Upper lobe of left lung (tissue), 4 donors: ENCODE measurements around the gene USB1.

Source experiments
- EP300 ChIP-seq, 4 donors: sonication (generic); formaldehyde crosslinking; IDR thresholded peaks; one replicate each; pipeline ENCODE4 v1.5.1; 2017; ENCODE audit warnings: antibody characterized with exemption in 4 of 4, control low read depth in 2 of 4
- POLR2A ChIP-seq, 4 donors: fragments of 450-650 bp; IDR thresholded peaks; one replicate each; pipeline ENCODE4 v1.5.1; 2016 to 2017; ENCODE audit warnings: antibody characterized with exemption in 4 of 4, mild to moderate bottlenecking in 2 of 4
- TF ChIP-seq, protein P1 (sequence below), 6 experiments: fragments of 450-650 bp in 4 of 6; fragments of 200-600 bp in 2 of 6; sonication (generic) in 2 of 6; IDR thresholded peaks; one replicate each; pipeline ENCODE4 v1.5.1; 2016 to 2019; ENCODE audit warnings: antibody characterized with exemption in 6 of 6

DNA sequence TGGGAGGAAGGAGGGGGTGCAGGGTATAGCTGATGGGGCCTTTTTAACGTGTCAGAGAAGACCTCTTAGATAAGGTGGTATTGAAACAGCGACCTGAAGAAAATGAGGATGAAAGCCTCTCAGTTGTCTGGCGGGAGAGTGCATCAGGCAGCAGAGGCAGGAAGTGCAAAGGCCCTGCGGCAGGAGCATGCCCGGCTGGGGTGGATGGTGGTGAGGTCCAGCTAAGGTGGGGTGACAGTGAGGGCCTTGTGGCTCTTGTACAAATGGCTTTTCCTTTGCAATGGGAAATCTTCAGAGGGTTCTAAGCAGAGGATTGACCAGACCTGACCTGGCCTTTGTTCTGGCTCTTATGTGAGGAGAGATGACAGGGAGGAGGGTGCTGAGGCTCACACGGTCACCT is 35.7 kb downstream of the USB1 start:
- TF ChIP-seq, protein P1, sequence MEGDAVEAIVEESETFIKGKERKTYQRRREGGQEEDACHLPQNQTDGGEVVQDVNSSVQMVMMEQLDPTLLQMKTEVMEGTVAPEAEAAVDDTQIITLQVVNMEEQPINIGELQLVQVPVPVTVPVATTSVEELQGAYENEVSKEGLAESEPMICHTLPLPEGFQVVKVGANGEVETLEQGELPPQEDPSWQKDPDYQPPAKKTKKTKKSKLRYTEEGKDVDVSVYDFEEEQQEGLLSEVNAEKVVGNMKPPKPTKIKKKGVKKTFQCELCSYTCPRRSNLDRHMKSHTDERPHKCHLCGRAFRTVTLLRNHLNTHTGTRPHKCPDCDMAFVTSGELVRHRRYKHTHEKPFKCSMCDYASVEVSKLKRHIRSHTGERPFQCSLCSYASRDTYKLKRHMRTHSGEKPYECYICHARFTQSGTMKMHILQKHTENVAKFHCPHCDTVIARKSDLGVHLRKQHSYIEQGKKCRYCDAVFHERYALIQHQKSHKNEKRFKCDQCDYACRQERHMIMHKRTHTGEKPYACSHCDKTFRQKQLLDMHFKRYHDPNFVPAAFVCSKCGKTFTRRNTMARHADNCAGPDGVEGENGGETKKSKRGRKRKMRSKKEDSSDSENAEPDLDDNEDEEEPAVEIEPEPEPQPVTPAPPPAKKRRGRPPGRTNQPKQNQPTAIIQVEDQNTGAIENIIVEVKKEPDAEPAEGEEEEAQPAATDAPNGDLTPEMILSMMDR (IDR thresholded peaks at IDR 0.05), result no peak
- TF ChIP-seq EP300 (IDR thresholded peaks at IDR 0.05) (no peak), POLR2A (IDR thresholded peaks at IDR 0.05) (no peak)
